Cerebellar cortex (tissue), 1 donor: ENCODE measurements around the gene SART1.

Experiments used
- DNase-seq: peaks from one replicate; pipeline ENCODE4 v3.0.0-alpha.2; 2015; ENCODE audit warnings: low spot score

Gene SART1

DNA sequence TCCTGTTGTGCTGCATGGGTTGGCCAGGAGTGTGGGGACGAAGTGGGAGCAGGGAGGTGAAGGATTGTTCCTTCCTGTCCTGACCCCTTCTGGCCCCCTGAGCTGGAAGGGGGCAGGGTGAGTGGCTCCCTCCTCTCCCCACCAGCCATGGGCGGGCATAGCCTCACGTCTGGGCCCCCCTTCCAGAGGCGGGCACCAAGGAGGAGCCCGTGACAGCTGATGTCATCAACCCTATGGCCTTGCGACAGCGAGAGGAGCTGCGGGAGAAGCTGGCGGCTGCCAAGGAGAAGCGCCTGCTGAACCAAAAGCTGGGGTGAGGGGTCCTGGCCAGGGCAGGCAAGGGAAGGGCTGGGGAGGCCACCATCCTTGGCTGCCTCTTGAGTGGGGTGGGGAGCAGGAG is 3.4 kb downstream of the SART1 start:
- no peak for DNase-seq

DNA sequence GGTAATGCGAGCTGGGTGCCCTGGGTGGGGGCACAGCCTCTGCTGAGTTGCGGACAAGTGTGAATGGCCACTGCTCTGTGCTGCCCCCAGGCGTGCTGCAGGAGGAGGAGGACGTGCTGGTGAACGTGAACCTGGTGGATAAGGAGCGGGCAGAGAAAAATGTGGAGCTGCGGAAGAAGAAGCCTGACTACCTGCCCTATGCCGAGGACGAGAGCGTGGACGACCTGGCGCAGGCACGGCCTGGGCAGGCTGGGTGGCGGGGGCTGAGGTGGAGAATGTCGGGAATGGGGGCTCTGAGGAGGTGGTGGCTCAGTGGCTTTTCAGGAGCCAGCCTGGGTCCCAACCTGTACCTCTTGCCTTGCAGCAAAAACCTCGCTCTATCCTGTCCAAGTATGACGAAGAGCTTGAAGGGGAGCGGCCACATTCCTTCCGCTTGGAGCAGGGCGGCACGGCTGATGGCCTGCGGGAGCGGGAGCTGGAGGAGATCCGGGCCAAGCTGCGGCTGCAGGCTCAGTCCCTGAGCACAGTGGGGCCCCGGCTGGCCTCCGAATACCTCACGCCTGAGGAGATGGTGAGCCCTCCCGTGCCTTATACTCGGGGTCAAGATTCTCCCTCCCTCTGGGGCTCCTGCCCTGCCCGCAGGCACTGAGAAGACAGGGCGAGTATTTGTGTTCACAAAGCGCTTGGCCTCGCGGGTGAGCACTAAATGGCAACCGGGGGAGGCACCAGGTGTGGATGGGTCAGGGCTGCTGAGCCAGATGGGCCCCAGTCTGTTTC is 4.6 kb downstream of the SART1 start:
- no peak for DNase-seq

DNA sequence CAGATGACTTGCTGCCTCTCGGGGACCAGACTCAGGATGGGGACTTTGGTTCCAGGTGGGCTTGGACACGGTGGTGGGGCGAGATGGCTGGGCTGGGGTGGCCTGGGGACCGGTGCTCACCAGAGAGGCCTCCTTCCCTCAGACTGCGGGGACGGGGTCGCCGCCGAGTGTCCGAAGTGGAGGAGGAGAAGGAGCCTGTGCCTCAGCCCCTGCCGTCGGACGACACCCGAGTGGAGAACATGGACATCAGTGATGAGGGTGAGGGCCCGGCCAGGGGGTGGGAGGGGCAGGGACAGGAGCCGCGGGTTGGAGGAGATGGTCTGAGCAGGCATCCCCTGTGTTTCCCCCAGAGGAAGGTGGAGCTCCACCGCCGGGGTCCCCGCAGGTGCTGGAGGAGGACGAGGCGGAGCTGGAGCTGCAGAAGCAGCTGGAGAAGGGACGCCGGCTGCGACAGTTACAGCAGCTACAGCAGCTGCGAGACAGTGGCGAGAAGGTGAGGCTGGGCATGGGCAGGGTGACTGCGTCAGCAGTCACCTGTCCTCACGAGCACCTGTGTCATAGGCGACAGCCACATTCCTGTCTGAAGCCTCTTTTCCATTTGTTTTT is 5.9 kb downstream of the SART1 start:
- DNase-seq: no peak

DNA sequence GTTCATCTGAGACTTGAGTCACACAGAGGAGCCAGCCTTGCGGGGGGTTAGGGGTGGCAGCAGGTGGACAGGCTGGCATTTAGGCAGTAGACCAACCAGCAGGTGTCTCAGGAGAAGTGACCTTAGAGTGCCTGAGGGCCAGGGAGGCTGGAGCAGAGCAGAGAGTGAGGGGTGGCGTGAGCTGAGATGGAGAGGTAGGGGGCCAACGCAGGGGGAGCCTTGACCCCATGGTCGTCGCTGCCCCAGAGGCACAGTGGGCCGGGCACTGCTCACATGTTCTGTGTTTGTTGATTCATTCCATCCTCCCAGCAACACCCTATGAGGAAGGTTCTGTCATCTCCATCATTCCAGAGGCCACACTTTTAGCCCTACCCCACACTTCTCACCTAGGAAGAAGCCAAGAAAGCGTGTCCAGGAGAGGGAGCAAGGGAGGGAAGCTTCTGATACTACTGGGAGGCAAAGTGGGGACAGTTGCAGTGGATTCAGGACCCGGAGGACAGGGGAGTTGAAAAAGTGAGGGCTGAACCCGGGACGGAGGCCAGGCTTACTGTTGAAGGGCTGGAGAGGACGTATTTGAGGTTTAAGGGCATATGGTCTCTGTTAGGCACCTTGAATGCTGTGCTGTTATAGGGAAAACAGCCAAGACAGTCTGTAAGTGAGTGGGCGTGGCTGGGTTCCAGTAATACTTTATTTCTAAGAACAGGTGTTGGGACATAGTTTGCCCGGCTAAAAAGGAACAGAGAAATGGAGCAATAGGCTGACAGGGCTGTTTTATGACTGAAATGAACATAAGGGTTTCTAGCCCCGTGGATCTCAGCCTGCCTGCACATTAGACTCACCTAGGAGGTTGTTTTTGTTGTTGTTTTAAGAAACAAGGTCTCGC is 7.3 kb downstream of the SART1 start:
- no peak for DNase-seq

DNA sequence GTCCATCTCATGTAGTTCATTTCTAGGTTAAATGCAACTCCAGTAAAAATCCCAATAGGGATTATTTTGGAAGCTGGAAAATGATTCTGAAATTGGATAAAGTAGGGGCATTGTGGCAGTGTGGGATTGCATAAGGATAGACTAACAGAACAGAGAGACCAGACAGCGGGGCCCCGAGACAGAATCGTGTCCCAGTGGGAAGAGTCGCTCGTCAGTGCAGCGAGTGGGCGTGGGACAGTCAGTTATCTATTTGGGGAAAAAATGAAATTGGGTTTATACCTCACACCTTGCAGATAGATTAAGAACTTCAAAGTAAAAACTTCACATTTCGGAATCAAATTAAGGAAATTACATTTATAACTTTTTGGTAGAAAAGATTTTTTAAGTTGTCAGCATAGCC is 10.6 kb downstream of the SART1 start:
- no peak for DNase-seq

DNA sequence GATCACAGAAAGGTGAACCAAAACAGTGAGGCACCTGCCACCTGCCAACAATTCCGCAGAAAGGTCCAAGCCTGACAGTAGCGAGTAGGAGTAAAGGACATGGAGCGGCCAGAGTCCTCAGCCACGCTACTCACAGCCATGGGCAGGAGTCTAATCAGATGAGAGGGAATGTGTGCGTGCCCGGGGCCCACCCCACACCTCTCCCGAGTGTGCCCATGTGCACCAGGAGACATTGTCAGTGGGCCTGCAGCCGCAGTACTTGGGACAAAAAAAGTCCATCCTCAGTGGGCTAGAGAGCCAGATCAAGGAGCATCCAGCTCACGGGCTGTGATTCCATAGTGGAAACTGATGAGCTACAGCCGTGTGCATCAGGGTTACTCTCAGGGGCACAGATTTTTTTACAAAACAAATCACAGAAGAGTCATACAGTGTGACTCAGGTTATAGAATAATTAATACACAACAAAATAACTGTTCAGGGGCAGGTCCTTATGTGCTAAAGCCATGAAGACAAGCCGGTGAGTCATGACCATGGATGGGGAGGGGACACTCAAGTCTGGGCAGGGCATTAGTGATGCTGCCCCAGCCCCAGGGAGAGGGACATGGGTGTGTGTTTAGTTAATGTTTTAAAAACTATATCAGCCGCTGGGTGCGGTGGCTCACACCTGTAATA is 12.0 kb downstream of the SART1 start:
- DNase-seq: no peak

DNA sequence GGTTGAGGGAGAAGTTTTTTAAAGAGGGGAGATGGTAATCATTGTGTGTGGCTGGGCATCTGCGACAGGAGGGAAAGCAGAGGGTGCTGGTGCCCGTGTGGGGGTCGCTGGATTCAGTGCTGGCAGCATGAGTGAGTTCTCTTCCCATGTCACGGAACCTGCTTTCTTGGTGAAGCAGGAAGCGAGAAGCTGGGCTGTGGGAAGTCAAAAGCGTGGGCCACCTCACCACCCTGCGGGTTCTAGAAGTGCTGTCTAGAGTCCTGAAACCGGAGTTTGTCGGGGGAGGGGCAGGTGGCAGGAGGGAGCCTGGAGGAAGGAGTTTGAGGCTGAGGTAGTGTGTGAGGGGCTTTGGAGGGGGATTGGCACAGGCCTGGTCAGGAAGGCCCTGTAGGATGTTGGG is 14.2 kb downstream of the SART1 start:
- no peak for DNase-seq

DNA sequence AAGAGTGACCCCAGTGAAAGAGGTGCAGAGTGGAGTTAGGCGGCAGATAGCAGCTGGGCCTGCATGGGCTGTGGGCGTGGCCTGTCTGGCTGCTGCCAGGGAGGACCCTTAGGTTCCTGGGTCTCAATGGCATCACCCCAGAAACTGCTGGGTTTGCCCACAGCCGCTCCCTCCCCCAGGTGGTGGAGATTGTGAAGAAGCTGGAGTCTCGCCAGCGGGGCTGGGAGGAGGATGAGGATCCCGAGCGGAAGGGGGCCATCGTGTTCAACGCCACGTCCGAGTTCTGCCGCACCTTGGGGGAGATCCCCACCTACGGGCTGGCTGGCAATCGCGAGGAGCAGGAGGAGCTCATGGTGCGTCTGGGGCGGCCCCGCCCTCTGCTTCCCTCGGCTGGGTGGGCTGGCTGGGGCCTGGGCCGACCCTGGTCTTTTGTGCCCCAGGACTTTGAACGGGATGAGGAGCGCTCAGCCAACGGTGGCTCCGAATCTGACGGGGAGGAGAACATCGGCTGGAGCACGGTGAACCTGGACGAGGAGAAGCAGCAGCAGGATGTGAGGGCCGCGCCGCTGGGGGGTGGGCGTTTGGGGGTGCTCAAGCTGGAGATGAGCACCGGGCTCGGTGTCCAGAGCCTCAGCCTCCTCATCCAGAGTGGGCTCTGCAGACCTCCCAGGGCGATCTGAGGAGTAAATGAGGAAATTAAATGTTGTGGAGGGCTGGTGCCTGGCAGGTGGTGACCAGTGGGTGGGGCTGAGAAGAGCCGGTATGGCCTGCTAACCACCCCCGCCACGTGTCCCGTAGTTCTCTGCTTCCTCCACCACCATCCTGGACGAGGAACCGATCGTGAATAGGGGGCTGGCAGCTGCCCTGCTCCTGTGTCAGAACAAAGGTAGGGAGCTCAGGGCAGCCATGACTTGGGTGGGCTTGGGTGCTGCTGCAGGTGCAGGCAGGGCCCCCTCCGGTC is 15.0 kb downstream of the SART1 start:
- DNase-seq: no peak

DNA sequence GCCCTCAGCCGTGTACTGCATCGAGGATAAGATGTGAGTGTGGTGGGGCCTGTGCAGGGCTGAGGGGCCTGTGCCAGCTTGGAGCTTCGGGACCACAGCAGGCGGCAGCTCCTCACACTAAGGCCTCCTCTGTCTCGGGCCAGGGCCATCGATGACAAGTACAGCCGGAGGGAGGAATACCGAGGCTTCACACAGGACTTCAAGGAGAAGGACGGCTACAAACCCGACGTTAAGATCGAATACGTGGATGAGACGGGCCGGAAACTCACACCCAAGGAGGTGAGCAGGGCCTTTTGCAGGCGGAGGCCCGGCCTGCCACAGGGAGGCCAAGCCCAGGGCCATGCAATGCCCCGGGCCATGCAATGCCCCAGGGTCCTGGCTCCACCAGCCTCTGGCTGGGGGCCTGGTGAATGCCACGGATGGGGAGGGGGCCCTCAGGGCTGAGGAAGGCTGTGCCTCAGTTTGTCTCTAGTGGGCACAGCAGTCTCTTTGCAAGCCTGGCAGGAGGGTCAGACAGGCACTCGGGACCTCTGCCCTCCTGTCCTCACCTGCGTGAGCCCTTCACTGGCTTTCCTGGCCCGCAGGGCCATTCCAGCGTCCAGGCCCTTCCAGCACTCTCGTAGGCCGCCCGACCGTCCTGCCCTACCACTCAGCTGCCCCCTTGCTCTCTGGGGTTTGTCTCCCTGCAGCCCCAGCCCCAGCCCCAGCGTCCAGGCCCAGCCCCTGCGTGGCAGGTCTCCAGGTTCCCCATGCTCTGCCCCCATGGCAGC is 16.3 kb downstream of the SART1 start:
- no peak for DNase-seq

DNA sequence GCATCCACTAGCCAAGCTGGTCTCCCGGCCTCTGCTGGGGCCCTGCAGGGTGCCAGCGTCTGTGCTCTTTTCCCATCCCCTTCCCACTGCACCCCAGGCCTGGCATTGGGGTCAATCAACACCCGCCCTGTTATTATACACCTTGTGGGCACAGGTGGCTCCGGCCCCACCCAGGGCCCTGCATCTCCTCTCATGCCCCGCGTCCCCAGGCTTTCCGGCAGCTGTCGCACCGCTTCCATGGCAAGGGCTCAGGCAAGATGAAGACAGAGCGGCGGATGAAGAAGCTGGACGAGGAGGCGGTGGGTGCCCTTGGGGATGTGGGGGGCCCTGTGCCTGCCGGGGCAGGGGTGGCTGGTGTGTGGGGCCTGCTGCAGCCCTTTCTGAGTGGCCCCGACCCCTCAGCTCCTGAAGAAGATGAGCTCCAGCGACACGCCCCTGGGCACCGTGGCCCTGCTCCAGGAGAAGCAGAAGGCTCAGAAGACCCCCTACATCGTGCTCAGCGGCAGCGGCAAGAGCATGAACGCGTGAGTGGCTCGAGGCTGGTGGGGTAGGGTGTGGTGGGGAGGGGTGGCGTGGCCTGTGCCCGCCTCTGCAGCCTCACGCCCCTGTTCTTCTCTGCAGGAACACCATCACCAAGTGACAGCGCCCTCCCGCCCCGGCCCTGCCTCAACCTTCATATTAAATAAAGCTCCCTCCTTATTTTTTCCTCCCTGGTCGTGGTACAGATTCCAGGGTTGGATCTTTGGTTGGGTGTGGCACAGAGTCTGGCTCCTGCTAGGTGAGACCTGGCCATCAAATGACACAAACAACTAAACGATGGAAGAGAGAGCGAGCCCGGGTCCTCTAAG is 17.1 kb downstream of the SART1 start:
- DNase-seq: no peak

DNA sequence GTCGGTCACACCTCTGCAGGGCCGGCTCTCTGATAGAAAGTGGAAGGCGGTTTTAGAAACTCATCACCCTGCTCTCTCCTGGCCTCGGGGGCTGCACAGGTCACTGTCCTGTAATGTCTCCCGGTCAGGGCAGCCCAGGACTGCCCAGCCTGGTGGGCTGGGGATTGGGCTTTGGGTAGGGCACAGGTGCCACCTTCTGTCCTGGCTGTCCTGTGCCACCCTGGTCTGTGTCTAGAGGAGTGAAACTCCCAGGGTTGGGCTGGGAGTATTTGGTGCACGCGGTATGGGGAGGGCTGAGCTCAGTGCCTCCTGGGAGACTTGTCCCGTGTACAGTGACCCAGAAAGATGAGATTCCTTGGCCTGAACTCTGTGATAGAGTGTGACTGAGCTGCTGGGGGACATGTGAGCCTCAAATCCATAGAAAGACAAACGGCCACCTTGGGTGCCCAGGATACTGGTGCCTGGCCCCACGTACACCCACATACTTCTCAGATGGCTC is 17.8 kb downstream of the SART1 start:
- no peak for DNase-seq

DNA sequence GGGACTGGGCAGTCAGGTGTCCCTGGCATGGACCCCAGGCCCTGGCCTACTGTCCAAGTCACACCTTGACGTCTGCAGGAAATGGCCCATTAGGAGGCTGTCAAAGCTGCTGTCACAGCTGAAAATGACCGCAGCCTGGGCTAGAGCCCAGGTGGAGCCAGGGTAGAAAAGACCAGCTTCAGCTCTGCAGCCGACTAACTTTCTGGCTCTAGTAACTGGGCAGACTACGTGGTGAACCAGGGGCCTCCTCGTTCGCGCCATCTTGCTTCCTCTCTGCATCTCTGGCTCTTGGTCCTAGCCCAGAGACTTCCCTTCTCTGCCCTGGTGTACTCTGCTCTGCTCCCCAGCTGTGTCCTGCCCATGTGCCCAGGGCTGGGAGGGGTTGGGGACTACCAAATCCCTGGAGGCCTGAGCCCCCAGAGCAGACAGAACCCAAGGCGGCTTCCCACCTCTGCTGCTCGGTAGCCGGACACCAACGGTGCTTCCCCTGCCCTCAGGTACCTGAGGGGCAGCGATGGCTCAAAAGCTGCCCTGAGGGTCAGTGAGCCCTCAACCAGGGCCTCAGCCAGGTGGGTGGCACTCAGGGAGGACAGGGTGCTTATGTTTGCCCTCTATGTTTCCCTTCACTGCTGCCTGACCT is 19.7 kb downstream of the SART1 start:
- peak; percentile 49 for DNase-seq

DNA sequence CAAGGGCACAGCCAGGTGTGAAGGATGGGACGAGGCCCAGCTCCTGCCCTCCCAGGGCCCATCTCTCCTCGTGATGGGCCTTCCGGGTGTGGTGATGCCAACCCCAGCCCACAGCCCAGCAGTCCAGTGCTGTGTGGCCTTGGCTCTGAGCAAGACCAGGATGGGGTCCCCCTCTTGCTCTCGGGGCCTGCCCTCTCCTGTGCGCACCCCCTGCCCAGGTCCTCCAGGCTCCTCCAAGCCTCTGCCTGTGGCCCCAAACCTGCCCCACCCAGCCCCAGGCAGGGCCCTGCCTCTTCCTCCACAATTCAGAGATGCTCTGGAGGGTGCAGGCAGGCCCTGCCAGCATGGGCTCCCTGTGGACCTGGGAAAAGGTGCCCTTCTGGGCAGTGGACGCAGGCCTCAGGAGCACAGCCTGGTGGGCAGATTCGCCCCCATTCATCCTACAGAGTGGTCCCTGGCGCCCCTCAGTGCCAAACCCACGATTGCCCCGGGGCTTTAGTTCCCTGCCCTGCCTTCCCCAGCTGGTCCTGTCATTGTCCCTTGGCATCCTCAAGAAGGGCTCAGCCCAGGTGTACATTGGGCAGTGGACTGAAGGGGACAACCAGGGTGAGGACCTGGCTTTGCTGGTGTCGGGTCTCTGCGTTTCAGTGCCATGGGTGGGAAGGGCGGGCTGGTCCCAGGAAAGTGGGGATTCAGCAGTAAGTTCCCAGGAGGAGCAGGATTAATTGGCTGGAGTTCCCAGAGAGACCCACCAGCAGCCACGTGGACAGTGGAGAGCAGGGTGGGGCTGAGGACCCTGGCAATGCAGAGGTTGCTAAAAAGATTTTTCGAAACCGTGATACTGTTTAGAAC is 20.7 kb downstream of the SART1 start:
- DNase-seq: no peak

DNA sequence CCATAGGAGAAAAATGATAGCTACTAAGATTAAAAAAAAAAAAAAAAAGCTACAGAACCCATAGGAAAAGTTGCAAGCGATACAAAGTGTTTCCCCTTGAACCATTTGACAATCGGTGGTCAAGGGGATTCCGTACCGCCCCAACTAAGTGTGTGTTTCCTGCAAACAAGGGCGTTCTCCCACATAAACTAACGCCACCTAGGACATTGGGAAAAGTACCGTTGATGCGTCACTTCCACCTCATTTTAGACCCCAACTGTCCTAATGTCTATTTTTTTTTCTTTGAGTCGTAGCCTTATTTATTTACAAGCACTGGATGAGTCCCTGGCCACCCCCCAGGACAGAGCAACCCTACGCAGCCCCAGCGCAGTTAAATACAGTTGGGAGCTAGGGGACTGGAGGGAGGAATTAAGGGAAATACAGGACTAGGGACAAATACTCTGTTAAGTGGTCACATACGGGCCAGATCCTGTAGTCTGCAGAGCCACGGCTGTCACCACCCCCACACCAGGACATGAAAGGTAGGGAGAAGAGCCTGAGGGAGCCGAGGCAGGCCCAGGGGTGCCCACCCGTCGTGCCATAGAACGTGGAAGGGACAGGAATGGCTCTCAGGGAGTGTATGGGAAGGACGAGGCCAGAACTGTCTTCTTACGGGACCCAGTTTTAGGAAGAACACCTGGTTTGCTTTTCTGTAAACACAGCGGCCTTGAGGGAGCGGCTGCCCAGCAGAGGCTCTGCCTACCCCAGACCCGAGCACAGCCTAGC is 21.5 kb downstream of the SART1 start:
- no peak for DNase-seq

DNA sequence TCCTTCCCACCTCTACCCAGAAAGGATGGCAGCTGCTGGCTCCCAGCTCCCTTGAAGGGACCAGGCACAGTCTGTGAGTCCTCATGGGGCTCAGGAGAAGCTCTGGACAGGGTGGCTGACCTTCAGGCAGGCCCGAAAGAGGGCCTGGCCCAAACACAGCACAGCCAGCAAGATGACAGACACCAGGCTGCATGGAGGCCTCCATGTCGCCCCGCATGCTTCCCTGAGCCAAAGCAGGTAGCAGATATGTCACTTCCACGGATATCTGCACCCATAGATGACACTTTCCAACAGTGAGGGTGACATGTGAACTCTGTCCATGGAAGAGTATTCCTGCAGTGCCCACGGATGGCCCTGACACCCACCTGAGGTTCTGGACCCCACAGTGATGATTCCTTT is 22.1 kb downstream of the SART1 start:
- no peak for DNase-seq

DNA sequence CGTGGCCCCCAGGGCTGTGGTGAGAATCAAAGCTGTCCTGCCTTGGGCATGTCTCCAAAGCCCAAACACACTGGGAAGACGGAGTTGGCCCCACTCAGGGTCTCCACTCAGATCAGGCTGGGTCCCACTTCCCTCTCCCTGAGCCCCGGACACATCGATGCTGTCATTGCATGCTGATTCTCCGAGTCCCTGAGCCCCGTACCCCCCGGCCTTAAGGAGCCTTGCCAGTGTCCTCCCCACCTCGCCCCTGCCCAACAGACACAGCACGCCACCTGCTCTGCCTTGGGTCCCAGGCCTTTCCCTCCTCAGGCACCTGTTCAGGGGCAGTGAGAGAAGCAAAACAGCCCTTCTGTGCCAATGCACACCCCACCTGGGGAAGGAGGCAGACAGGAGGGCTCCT is 25.8 kb downstream of the SART1 start:
- DNase-seq: no peak
